NCI-H1105 (cell line): ENCODE results near the gene RCN1.
"Not testable (repeated sequence)": the region's sequence is repeated elsewhere in the genome, so short reads cannot be mapped to it uniquely, and the experiment has no call there.

Source experiments
- DNase-seq: peaks from one replicate; lab custom pipeline; 2025; lab: John Stamatoyannopoulos, UW

Gene RCN1

GRCh38 chr11:32079553-32079952, 11.3 kb upstream of the RCN1 start:
- DNase-seq, result no peak

- no peak for DNase-seq
Observed at GRCh38 chr11:32080361-32080980, 10.4 kb upstream of the RCN1 start.

- DNase-seq, result no peak
Observed at GRCh38 chr11:32081129-32081641, 9.7 kb upstream of the RCN1 start.

GRCh38 chr11:32081901-32082300, 9.0 kb upstream of the RCN1 start:
- no peak for DNase-seq

GRCh38 chr11:32082346-32082986, 8.4 kb upstream of the RCN1 start:
- DNase-seq, result no peak

- DNase-seq, result no peak
Observed at GRCh38 chr11:32087597-32087996, 3.3 kb upstream of the RCN1 start.

- DNase-seq, result peak; percentile 35
Observed at GRCh38 chr11:32088117-32088941, 2.5 kb upstream of the RCN1 start.

GRCh38 chr11:32092581-32093170, 1.8 kb downstream of the RCN1 start:
- DNase-seq, result no peak

- DNase-seq, result no peak
Observed at GRCh38 chr11:32094923-32095322, 4.0 kb downstream of the RCN1 start.

- no peak for DNase-seq
Observed at GRCh38 chr11:32098142-32098903, 7.4 kb downstream of the RCN1 start.

GRCh38 chr11:32099516-32099915, 8.6 kb downstream of the RCN1 start:
- no peak for DNase-seq

GRCh38 chr11:32100495-32100894, 9.6 kb downstream of the RCN1 start:
- no peak for DNase-seq

- no peak for DNase-seq
Observed at GRCh38 chr11:32101791-32102190, 10.9 kb downstream of the RCN1 start.

GRCh38 chr11:32103121-32103719, 12.3 kb downstream of the RCN1 start:
- not testable (repeated sequence) for DNase-seq

- no peak for DNase-seq
Observed at GRCh38 chr11:32103941-32104340, 13.1 kb downstream of the RCN1 start.

GRCh38 chr11:32105871-32106560, 15.1 kb downstream of the RCN1 start:
- DNase-seq, result no peak

- DNase-seq, result no peak
Observed at GRCh38 chr11:32107647-32108046, 16.8 kb downstream of the RCN1 start.

GRCh38 chr11:32108576-32108975, 17.7 kb downstream of the RCN1 start:
- DNase-seq, result no peak

GRCh38 chr11:32109138-32109537, 18.3 kb downstream of the RCN1 start:
- DNase-seq, result no peak

GRCh38 chr11:32109592-32109991, 18.7 kb downstream of the RCN1 start:
- no peak for DNase-seq

- no peak for DNase-seq
Observed at GRCh38 chr11:32110795-32111194, 19.9 kb downstream of the RCN1 start.
